ENCODE data around the gene MCM6. TPM values are rescaled to one million over a fixed set of nuclear protein-coding genes. Genes with fewer than 3 reads are reported as not detected.

Gene MCM6
- total RNA-seq (2022): 40.0 and 44.1 TPM in 2 replicates
- percentile 84 among the genes with signal in this experiment for Bru-seq, nascent RNA
- percentile 81 among the genes with signal in this experiment for BruChase-seq, experiment 1, labeled RNA remaining after a 6-hour chase
- percentile 76 among the genes with signal in this experiment for BruChase-seq, experiment 2, labeled RNA remaining after a 2-hour chase
- long read RNA-seq, transcript MCM6-201 (17 exons, 3,736 nt): major isoform, 53 of 63 reads
- long read RNA-seq, partial matches to known transcripts: 4 of 63 reads
- long read RNA-seq, other reads (novel, unspliced or antisense): 6 of 63 reads

DNA sequence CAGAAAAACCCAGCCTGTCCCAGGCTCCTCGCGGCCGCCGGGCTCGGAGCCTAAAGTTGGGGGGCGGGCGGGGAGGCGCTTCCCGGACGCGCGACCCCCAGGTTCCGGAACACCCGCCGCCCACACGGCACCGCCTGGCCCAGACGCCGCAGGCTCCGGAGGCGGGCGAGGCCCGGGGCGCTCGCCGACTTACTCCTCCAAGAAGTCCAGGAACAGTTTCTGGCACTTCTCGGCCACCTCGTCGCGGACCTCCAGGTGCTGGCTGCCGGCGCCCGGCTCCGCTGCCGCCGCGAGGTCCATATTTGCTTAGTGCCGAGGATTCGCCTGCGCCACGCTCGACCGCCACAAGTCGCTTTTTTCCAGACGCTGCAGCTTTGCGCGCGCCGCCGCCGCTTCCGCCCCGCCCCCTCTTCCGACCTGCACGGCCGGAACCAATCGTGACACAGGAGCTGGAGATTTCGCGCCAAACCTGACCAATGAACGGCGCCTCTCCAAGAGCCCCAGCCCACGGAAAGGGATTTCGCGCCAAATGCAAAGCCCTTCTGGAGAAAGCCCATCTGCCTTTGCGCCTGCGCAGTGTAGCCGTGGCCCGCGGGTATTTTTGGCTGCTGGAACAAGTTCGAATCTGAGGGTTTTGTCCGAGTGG, at the start of gene MCM6:
Gene MCM6 (minus strand): TSS at position 378 of the 646 bp plus-strand sequence. CDS start 78 bp downstream, at position 300.
- no peaks in the 10 kb centered on the region for H3K27me3 Mint-ChIP-seq (ENCODE audit: unreplicated experiment)
- no TSS peak for BruUV-seq (replicated peaks)

DNA sequence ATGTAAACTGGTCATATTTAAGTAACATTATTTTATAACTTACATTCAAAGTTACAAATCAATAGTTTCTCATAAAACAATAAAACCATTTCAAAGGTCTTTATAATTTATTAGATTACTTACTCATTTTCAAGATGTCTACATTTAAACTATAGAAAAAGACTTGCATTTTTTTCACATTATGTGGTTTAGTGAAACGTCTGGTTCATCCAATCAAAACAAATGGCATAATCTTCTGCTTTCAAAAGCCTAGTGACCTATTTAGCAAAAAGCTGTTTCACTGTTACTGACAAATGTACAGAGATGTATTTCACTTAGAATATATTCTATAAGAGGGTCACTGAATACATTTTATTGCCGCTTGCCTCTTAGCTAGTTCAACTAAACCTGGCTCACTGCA, 49.3 kb upstream of the MCM6 start:
- no TSS peak for BruUV-seq (replicated peaks)
- no peak for DNase-seq
- Mint-ChIP-seq H3K36me3 (ENCODE audit: insufficient read depth, unreplicated experiment) (peaks cover 5% of the 10 kb centered on the region), H3K9me3 (ENCODE audit: low read depth, unreplicated experiment) (no peaks in the 10 kb centered on the region), H3K27ac (ENCODE audit: unreplicated experiment) (no peak overlapping the region), H3K4me1 (ENCODE audit: low read depth, unreplicated experiment) (no peaks in the 10 kb centered on the region), H3K27me3 (ENCODE audit: unreplicated experiment) (no peaks in the 10 kb centered on the region), H3K4me3 (ENCODE audit: low read depth, unreplicated experiment) (no peak overlapping the region)
- intact Hi-C loops (cut with micrococcal nuclease; ENCODE audit: unreplicated experiment): no loop called here
- CTCF ChIA-PET: no interaction called here
- no peak for TF ChIP-seq CTCF (IDR thresholded peaks at IDR 0.05; ENCODE audit: unreplicated experiment)

More for the DNA sequence above, at the start of gene MCM6:
- CTCF ChIA-PET: interaction anchor here (0.6 kb wide), 1 partner anchor 145 kb away, joined by 4 read pairs; no protein-coding TSS in a partner anchor
- Mint-ChIP-seq H3K4me1 (ENCODE audit: low read depth, unreplicated experiment) (peaks cover 32% of the 10 kb centered on the region), H3K27ac (ENCODE audit: unreplicated experiment) (peak within 1 kb of the TSS; percentile 90), H3K9me3 (ENCODE audit: low read depth, unreplicated experiment) (no peaks in the 10 kb centered on the region), H3K4me3 (ENCODE audit: low read depth, unreplicated experiment) (peak within 1 kb of the TSS; percentile 90), H3K36me3 (ENCODE audit: insufficient read depth, unreplicated experiment) (peaks cover 28% of the 10 kb centered on the region)
- peak; percentile 96 for DNase-seq
- intact Hi-C loops (cut with micrococcal nuclease; ENCODE audit: unreplicated experiment): no loop called here
- TF ChIP-seq CTCF (IDR thresholded peaks at IDR 0.05; ENCODE audit: unreplicated experiment): no peak

- CTCF ChIA-PET: no interaction called here
- H3K36me3 Mint-ChIP-seq (ENCODE audit: insufficient read depth, unreplicated experiment): peaks cover 6% of the 10 kb centered on the region
- TF ChIP-seq CTCF (IDR thresholded peaks at IDR 0.05; ENCODE audit: unreplicated experiment): peak; percentile 13
- no peak overlapping the region for H3K27ac Mint-ChIP-seq (ENCODE audit: unreplicated experiment)
- H3K4me3 Mint-ChIP-seq (ENCODE audit: low read depth, unreplicated experiment): no peak overlapping the region
- BruUV-seq (replicated peaks): no TSS peak
- no peak for DNase-seq
- H3K4me1 Mint-ChIP-seq (ENCODE audit: low read depth, unreplicated experiment): no peaks in the 10 kb centered on the region
- intact Hi-C loops (cut with micrococcal nuclease; ENCODE audit: unreplicated experiment): loop anchor here (5.0 kb wide), 1 partner anchor 66 kb away; no protein-coding TSS in a partner anchor
- no peaks in the 10 kb centered on the region for H3K9me3 Mint-ChIP-seq (ENCODE audit: low read depth, unreplicated experiment)
- no peaks in the 10 kb centered on the region for H3K27me3 Mint-ChIP-seq (ENCODE audit: unreplicated experiment)
These were observed 40.0 kb upstream of the MCM6 start for GRCh38 chr2:135916207-135916606.

DNA sequence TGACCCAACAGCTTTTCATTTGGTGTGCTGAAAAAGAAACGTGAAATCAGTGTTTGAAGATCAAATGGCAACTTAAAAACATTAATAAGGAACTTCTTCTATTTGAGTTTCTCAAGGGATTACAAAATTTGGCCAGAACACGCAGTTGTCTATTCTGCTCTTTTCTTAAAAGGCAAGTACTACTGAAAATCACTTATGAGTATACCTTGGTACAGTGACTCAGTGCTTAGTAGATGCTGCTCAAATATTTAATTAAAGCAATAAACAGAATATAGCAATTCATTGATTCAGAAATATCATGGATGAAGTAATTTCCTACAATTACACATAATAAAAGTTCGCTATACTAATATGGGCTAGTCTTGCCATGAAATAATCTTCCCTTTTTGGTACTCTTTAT, 38.2 kb upstream of the MCM6 start:
- H3K4me3 Mint-ChIP-seq (ENCODE audit: low read depth, unreplicated experiment): no peak overlapping the region

More for the DNA sequence above, 38.2 kb upstream of the MCM6 start:
- no TSS peak for BruUV-seq (replicated peaks)
- TF ChIP-seq CTCF (IDR thresholded peaks at IDR 0.05; ENCODE audit: unreplicated experiment): no peak
- H3K36me3 Mint-ChIP-seq (ENCODE audit: insufficient read depth, unreplicated experiment): peaks cover 7% of the 10 kb centered on the region
- no peaks in the 10 kb centered on the region for H3K27me3 Mint-ChIP-seq (ENCODE audit: unreplicated experiment)
- no peaks in the 10 kb centered on the region for H3K9me3 Mint-ChIP-seq (ENCODE audit: low read depth, unreplicated experiment)
- no peaks in the 10 kb centered on the region for H3K4me1 Mint-ChIP-seq (ENCODE audit: low read depth, unreplicated experiment)
- CTCF ChIA-PET: interaction anchor here (1.0 to 1.9 kb wide), 3 partner anchors 18 to 470 kb away, joined by 3 to 24 read pairs (median 3); no protein-coding TSS in a partner anchor
- H3K27ac Mint-ChIP-seq (ENCODE audit: unreplicated experiment): no peak overlapping the region
- intact Hi-C loops (cut with micrococcal nuclease; ENCODE audit: unreplicated experiment): loop anchor here (5.0 kb wide), 1 partner anchor 203 kb away; the partner anchor contains the start of gene CXCR4
- no peak for DNase-seq
